GM20000 (cell line): ENCODE data around the gene TIMM50.

Experiments
- DNase-seq: peaks from one replicate; pipeline ENCODE4 v3.0.0; 2012; ENCODE audit warnings: low spot score
- CTCF ChIP-seq: IDR thresholded peaks from 2 replicates; pipeline ENCODE4 v1.5.1; 2012; ENCODE audit warnings: mild to moderate bottlenecking, control low read depth; ENCODE audit errors: extremely low read depth, missing control alignments

Gene TIMM50

GRCh38 chr19:39540333-39540673, 59.7 kb downstream of the TIMM50 start:
- no peak for TF ChIP-seq CTCF
- no peak for DNase-seq
